HEK293 (cell line): ENCODE data around the gene FOXP4.

Source experiments
- CTCF ChIA-PET: fragments of 350-600 bp; formaldehyde crosslinking; extraction: SDS; loops from one replicate; lab custom pipeline; 2021; ENCODE audit warnings: antibody characterized with exemption; lab: Yijun Ruan, JAX
- POLR2A ChIA-PET: fragments of 300-600 bp; formaldehyde crosslinking; extraction: SDS; loops from one replicate; lab custom pipeline; 2020; ENCODE audit warnings: antibody characterized with exemption, inconsistent platforms; lab: Yijun Ruan, JAX
- H3K27ac ChIP-seq: fragments of 200-500 bp; sonication (Bioruptor generic); 2 replicates; pipeline ENCODE4 v1.5.1; 2014; ENCODE audit warnings: low read depth, low read length, control low read depth, inconsistent platforms; ENCODE audit errors: extremely low read depth
- H3K36me3 ChIP-seq, 2 experiments: fragments of 200-500 bp in 1 of 2; sonication (Bioruptor generic) in 1 of 2; 1 replicate in 1 of 2; 2 replicates in 1 of 2; pipeline ENCODE4 v1.5.1; 2014 to 2017; ENCODE audit warnings: inconsistent platforms in 2 of 2, low read length in 2 of 2; ENCODE audit not compliant: control insufficient read depth in 2 of 2, insufficient read depth in 1 of 2
- H3K4me1 ChIP-seq: fragments of 200-500 bp; sonication (Bioruptor generic); 2 replicates; pipeline ENCODE4 v1.5.1; 2014; ENCODE audit warnings: mild to moderate bottlenecking, low read length, inconsistent platforms; ENCODE audit not compliant: control insufficient read depth, insufficient read depth
- H3K4me3 ChIP-seq: 2 replicates; pipeline ENCODE4 v1.5.1; 2011; ENCODE audit warnings: low read depth, mild to moderate bottlenecking, control low read depth, low read length, moderate library complexity
- H3K9me3 ChIP-seq: fragments of 200-500 bp; sonication (Bioruptor generic); 2 replicates; pipeline ENCODE4 v1.5.1; 2014; ENCODE audit warnings: low read depth, low read length, inconsistent platforms; ENCODE audit not compliant: control insufficient read depth, insufficient read depth
- EGR2 ChIP-seq: fragments of 450-650 bp; formaldehyde crosslinking; IDR thresholded peaks from 2 replicates; pipeline ENCODE4 v1.5.1; 2016; ENCODE audit warnings: low read depth, missing biosample characterization, missing genetic modification characterization
- IKZF3 ChIP-seq: fragments of 450-650 bp; IDR thresholded peaks from 2 replicates; pipeline ENCODE4 v1.5.0; 2018; ENCODE audit warnings: missing biosample characterization, mild to moderate bottlenecking, missing genetic modification characterization, moderate library complexity
- KLF10 ChIP-seq: fragments of 450-650 bp; IDR thresholded peaks from 2 replicates; pipeline ENCODE4 v1.5.1; 2018; ENCODE audit warnings: missing biosample characterization, mild to moderate bottlenecking, missing genetic modification characterization
- KLF9 ChIP-seq: fragments of 450-650 bp; formaldehyde crosslinking; IDR thresholded peaks from 2 replicates; pipeline ENCODE4 v1.5.1; 2016; ENCODE audit warnings: missing biosample characterization, missing genetic modification characterization, low read depth
- OSR2 ChIP-seq: fragments of 450-650 bp; formaldehyde crosslinking; IDR thresholded peaks from 2 replicates; pipeline ENCODE4 v1.5.1; 2016; ENCODE audit warnings: missing biosample characterization, missing genetic modification characterization
- SCRT1 ChIP-seq: fragments of 450-650 bp; formaldehyde crosslinking; IDR thresholded peaks from 2 replicates; pipeline ENCODE4 v1.5.1; 2016; ENCODE audit warnings: missing biosample characterization, missing genetic modification characterization, borderline replicate concordance
- SCRT2 ChIP-seq: fragments of 450-650 bp; formaldehyde crosslinking; IDR thresholded peaks from 2 replicates; pipeline ENCODE4 v1.5.1; 2016; ENCODE audit warnings: missing biosample characterization, missing genetic modification characterization
- SP2 ChIP-seq: fragments of 450-650 bp; formaldehyde crosslinking; IDR thresholded peaks from 2 replicates; pipeline ENCODE4 v1.5.1; 2016; ENCODE audit warnings: missing biosample characterization, missing genetic modification characterization
- SP3 ChIP-seq: fragments of 450-650 bp; formaldehyde crosslinking; IDR thresholded peaks from 2 replicates; pipeline ENCODE4 v1.5.1; 2016; ENCODE audit warnings: missing biosample characterization, missing genetic modification characterization
- ZIC2 ChIP-seq: fragments of 450-650 bp; formaldehyde crosslinking; IDR thresholded peaks from 2 replicates; pipeline ENCODE4 v1.5.1; 2016; ENCODE audit warnings: missing biosample characterization, missing genetic modification characterization
- ZNF112 ChIP-seq: fragments of 450-650 bp; formaldehyde crosslinking; IDR thresholded peaks from 2 replicates; pipeline ENCODE4 v1.5.0; 2017; ENCODE audit warnings: missing biosample characterization, missing genetic modification characterization
- ZNF174 ChIP-seq: fragments of 450-650 bp; formaldehyde crosslinking; IDR thresholded peaks from 2 replicates; pipeline ENCODE4 v1.5.0; 2017; ENCODE audit warnings: missing biosample characterization, mild to moderate bottlenecking, missing genetic modification characterization
- ZNF19 ChIP-seq: fragments of 450-650 bp; formaldehyde crosslinking; IDR thresholded peaks from 2 replicates; pipeline ENCODE4; 2016; ENCODE audit warnings: missing biosample characterization, missing genetic modification characterization, low read depth
- ZNF341 ChIP-seq: fragments of 450-650 bp; formaldehyde crosslinking; IDR thresholded peaks from 2 replicates; pipeline ENCODE4; 2016; ENCODE audit warnings: low read depth, missing biosample characterization, missing genetic modification characterization
- ZNF426 ChIP-seq: fragments of 450-650 bp; formaldehyde crosslinking; IDR thresholded peaks from 2 replicates; pipeline ENCODE4 v1.5.1; 2017; ENCODE audit warnings: missing biosample characterization, missing genetic modification characterization, mild to moderate bottlenecking, inconsistent platforms, moderate library complexity
- ZNF596 ChIP-seq: fragments of 450-650 bp; IDR thresholded peaks from 2 replicates; pipeline ENCODE4 v1.5.0; 2018; ENCODE audit warnings: missing biosample characterization, mild to moderate bottlenecking, missing genetic modification characterization, moderate library complexity
- ZNF610 ChIP-seq: fragments of 450-650 bp; formaldehyde crosslinking; IDR thresholded peaks from 2 replicates; pipeline ENCODE4 v1.5.1; 2016; ENCODE audit warnings: missing biosample characterization, missing genetic modification characterization, borderline replicate concordance
- ZNF639 ChIP-seq: fragments of 450-650 bp; formaldehyde crosslinking; IDR thresholded peaks from 2 replicates; pipeline ENCODE4 v1.5.1; 2016; ENCODE audit warnings: missing biosample characterization, missing genetic modification characterization
- ZNF785 ChIP-seq: fragments of 450-650 bp; formaldehyde crosslinking; IDR thresholded peaks from 2 replicates; pipeline ENCODE4 v1.5.1; 2016; ENCODE audit warnings: missing biosample characterization, missing genetic modification characterization
- TF ChIP-seq, protein P1 (sequence below): fragments of 450-650 bp; formaldehyde crosslinking; IDR thresholded peaks from 2 replicates; pipeline ENCODE4 v1.5.1; 2016; ENCODE audit warnings: missing biosample characterization, missing genetic modification characterization
- TF ChIP-seq, protein P2 (sequence below): fragments of 450-650 bp; formaldehyde crosslinking; IDR thresholded peaks from 2 replicates; pipeline ENCODE4 v1.5.1; 2017; ENCODE audit warnings: missing biosample characterization, missing genetic modification characterization

The FOXP4 gene

DNA sequence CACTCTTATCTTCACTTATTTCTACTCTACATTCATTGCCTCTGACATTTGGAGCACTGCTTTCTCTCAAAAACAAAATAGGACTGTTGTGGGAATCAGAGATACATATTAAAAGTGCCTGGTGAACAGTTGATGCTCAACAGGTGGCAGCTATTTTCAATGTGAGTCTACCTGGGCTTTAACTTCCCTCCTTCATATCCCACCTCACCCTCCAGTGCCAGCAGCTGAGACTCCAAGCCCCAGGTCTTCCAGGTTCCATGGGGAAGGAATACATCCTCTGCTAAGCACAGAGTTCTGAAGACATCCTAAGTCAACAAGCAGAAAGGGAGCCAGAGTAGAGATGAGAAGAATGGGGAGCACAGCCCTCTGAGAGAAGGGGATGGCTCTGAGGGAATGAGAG lies 7.0 kb upstream of the FOXP4 start:
- Histone ChIP-seq H3K4me1 (peaks cover 17% of the 10 kb centered on the region), H3K4me3 (no peak overlapping the region), H3K36me3 (no peaks in the 10 kb centered on the region), H3K27ac (no peak overlapping the region; the same call in 1 of the 2 replicates), H3K9me3 (no peaks in the 10 kb centered on the region)
- POLR2A ChIA-PET, result no interaction called here
- TF ChIP-seq SCRT1 (tag by site-specific recombination), result peak; percentile 79; the same call in 1 of the 2 replicates
- TF ChIP-seq OSR2 (tag by site-specific recombination), result no peak
- TF ChIP-seq SCRT2, result peak; percentile 51
- no peak for TF ChIP-seq ZNF174 (tag by site-specific recombination)
- TF ChIP-seq ZNF596 (tag by site-specific recombination), result no peak
- no peak for TF ChIP-seq ZNF639 (tag by site-specific recombination)
- no peak for TF ChIP-seq ZNF19 (tag by site-specific recombination)
- no peak for TF ChIP-seq ZNF785 (tag by site-specific recombination)
- CTCF ChIA-PET, result interaction anchor here (0.7 to 2.1 kb wide), 6 partner anchors 50 to 171 kb away, joined by 4 to 6 read pairs (median 4); no protein-coding TSS in a partner anchor

GRCh38 chr6:41541364-41541763 lies 4.8 kb upstream of the FOXP4 start:
- Histone ChIP-seq H3K36me3 (no peaks in the 10 kb centered on the region), H3K9me3 (no peaks in the 10 kb centered on the region), H3K4me3 (no peak overlapping the region), H3K4me1 (peaks cover 17% of the 10 kb centered on the region), H3K27ac (no peak overlapping the region)
- CTCF ChIA-PET, result interaction anchor here (0.6 to 3.1 kb wide), 3 partner anchors 12 to 117 kb away, joined by 4 to 10 read pairs (median 5); no protein-coding TSS in a partner anchor
- POLR2A ChIA-PET, result no interaction called here
- TF ChIP-seq ZNF610 (tag by site-specific recombination), result no peak
- peak; percentile 75 for TF ChIP-seq ZIC2 (tag by site-specific recombination)
- TF ChIP-seq IKZF3 (tag by site-specific recombination), result peak; percentile 81
- no peak for TF ChIP-seq ZNF426 (tag by site-specific recombination)

DNA sequence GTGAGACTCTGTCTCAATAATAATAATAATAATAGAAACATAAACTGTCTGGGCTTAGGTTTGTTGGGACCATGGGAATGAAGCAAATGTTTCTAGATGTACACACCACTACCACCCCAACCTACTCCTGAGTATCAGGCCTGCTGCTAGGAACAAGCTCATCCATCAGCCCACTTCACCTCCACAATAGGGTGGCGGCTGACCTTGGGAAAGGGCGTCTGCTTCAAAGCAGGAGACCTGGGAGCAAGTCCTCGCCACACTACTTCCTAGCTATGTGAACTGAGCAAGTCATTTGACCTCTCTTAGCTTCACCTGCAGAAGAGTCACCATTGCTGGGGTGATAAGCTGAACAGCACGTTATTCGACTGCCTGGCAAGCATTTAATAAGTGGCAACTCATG lies 3.1 kb upstream of the FOXP4 start:
- POLR2A ChIA-PET, result no interaction called here
- Histone ChIP-seq H3K4me3 (no peak overlapping the region), H3K36me3 (no peaks in the 10 kb centered on the region), H3K9me3 (no peaks in the 10 kb centered on the region), H3K27ac (no peak overlapping the region)
- 0 out of 2 replicates have a peak, but pooled peaks have one; percentile 13 for TF ChIP-seq ZNF341 (tag by site-specific recombination)
- TF ChIP-seq ZNF112, result no peak
- TF ChIP-seq, all 188 proteins: peak for 1
- H3K4me1 ChIP-seq, result peaks cover 5% of the 10 kb centered on the region
- CTCF ChIA-PET, result interaction anchor here (0.9 to 3.1 kb wide), 4 partner anchors 81 to 175 kb away, joined by 4 to 10 read pairs (median 6); no protein-coding TSS in a partner anchor

DNA sequence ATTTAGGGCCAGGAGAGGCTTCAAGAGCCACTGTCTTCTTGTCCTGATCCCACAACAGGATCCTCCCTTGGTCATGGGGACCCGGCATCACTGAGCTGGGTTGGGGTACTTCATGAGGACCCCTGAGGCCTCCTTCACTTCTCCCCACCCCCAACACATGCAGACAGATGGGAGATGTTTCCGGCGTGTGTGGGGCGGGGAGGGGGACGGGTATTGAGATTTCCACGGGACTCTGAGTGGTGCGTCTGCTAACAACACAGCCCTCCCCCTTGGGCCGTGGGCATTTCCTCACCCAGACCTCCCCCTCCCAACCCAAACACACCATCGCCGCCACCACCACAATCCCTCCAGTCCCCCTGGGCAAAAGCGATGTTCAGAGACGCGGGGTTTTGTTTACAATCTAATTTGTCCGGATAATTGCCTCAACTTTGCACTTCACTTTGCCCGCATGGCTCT lies 906 bp upstream of the FOXP4 start:
- TF ChIP-seq, protein P1, sequence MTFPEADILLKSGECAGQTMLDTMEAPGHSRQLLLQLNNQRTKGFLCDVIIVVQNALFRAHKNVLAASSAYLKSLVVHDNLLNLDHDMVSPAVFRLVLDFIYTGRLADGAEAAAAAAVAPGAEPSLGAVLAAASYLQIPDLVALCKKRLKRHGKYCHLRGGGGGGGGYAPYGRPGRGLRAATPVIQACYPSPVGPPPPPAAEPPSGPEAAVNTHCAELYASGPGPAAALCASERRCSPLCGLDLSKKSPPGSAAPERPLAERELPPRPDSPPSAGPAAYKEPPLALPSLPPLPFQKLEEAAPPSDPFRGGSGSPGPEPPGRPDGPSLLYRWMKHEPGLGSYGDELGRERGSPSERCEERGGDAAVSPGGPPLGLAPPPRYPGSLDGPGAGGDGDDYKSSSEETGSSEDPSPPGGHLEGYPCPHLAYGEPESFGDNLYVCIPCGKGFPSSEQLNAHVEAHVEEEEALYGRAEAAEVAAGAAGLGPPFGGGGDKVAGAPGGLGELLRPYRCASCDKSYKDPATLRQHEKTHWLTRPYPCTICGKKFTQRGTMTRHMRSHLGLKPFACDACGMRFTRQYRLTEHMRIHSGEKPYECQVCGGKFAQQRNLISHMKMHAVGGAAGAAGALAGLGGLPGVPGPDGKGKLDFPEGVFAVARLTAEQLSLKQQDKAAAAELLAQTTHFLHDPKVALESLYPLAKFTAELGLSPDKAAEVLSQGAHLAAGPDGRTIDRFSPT (tag by site-specific recombination), result peak; percentile 46; the same call in 1 of the 2 replicates
- peak; percentile 50 for TF ChIP-seq SP2 (tag by site-specific recombination)
- TF ChIP-seq SP3, result peak; percentile 26
- no peak for TF ChIP-seq KLF9 (tag by site-specific recombination)
- TF ChIP-seq, protein P2, sequence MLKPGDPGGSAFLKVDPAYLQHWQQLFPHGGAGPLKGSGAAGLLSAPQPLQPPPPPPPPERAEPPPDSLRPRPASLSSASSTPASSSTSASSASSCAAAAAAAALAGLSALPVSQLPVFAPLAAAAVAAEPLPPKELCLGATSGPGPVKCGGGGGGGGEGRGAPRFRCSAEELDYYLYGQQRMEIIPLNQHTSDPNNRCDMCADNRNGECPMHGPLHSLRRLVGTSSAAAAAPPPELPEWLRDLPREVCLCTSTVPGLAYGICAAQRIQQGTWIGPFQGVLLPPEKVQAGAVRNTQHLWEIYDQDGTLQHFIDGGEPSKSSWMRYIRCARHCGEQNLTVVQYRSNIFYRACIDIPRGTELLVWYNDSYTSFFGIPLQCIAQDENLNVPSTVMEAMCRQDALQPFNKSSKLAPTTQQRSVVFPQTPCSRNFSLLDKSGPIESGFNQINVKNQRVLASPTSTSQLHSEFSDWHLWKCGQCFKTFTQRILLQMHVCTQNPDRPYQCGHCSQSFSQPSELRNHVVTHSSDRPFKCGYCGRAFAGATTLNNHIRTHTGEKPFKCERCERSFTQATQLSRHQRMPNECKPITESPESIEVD (tag by site-specific recombination), result no peak
- no peak for TF ChIP-seq KLF10
- peak; percentile 6; the same call in 1 of the 2 replicates for TF ChIP-seq EGR2
- TF ChIP-seq ZNF341 (tag by site-specific recombination), result peak; percentile 88
- TF ChIP-seq, all 188 proteins: peak for 5
- peak overlapping the region; percentile 75 for H3K4me3 ChIP-seq
- H3K9me3 ChIP-seq, result no peaks in the 10 kb centered on the region
- CTCF ChIA-PET, result interaction anchor here (1.9 kb wide), 1 partner anchor 178 kb away, joined by 9 read pairs; no protein-coding TSS in a partner anchor
- H3K4me1 ChIP-seq, result no peaks in the 10 kb centered on the region; the same call in 1 of the 2 replicates
- POLR2A ChIA-PET, result no interaction called here
- peak overlapping the region; percentile 63; the same call in 1 of the 2 replicates for H3K27ac ChIP-seq
- peaks cover 0 to 9% of the 10 kb centered on the region in 2 experiments; a peak in 1 of 3 replicates for H3K36me3 ChIP-seq
